Thymus (tissue), 11 donors: ENCODE measurements around the gene SHKBP1. TPM values are rescaled to one million over a fixed set of nuclear protein-coding genes. Genes with fewer than 3 reads are reported as not detected.
"Not testable (repeated sequence)": the region's sequence is repeated elsewhere in the genome, so short reads cannot be mapped to it uniquely, and the experiment has no call there.

Experiments
- DNase-seq, 9 donors: peaks; one replicate each; pipeline ENCODE4 v3.0.0-alpha.2; 2013; ENCODE audit warnings: low spot score in 9 of 9, low read depth in 6 of 9, missing footprints in 1 of 9
- H3K27ac ChIP-seq, 2 donors: one replicate each; pipeline ENCODE4 v1.5.1; 2013; ENCODE audit warnings: control low read depth in 1 of 2, low read depth in 1 of 2, low read length in 1 of 2, mild to moderate bottlenecking in 1 of 2, moderate library complexity in 1 of 2
- H3K27me3 ChIP-seq, 2 donors: one replicate each; pipeline ENCODE4 v1.5.1; 2013; ENCODE audit warnings: low read length in 1 of 2; ENCODE audit not compliant: control insufficient read depth in 2 of 2, insufficient read depth in 1 of 2
- H3K36me3 ChIP-seq, 2 donors: one replicate each; pipeline ENCODE4 v1.5.1; 2013; ENCODE audit warnings: low read length in 1 of 2, mild to moderate bottlenecking in 1 of 2, moderate library complexity in 1 of 2; ENCODE audit not compliant: control insufficient read depth in 2 of 2, insufficient read depth in 2 of 2
- H3K4me1 ChIP-seq, 2 donors: one replicate each; pipeline ENCODE4 v1.5.1; 2013; ENCODE audit warnings: low read length in 2 of 2; ENCODE audit not compliant: control insufficient read depth in 2 of 2, insufficient read depth in 2 of 2
- H3K4me3 ChIP-seq, 2 donors: one replicate each; pipeline ENCODE4 v1.5.1; 2013; ENCODE audit warnings: low read length in 2 of 2, control low read depth in 1 of 2, mild to moderate bottlenecking in 1 of 2
- H3K9me3 ChIP-seq, 2 donors: one replicate each; pipeline ENCODE4 v1.5.1; 2013; ENCODE audit warnings: low read length in 1 of 2, mild to moderate bottlenecking in 1 of 2; ENCODE audit not compliant: control insufficient read depth in 2 of 2, insufficient read depth in 1 of 2
- WGBS: extraction: QIAGEN DNeasy Blood & Tissue Kit; methylation state at CpG from one replicate; pipeline ENCODE4 v1.1.7; 2013; 5-methylcytosine and 5-hydroxymethylcytosine counted together
- polyA plus RNA-seq: library from polyadenylated mRNA; stranded (reverse); fragments of 200-250 nt; gene quantifications from one replicate; pipeline ENCODE4 v1.2.3, GENCODE V29; 2013
- total RNA-seq: library from RNA; stranded (reverse); fragments of 120-200 nt; gene quantifications from one replicate; pipeline ENCODE4 v1.2.4, GENCODE V29; 2013
- donor health status: healthy.

SHKBP1 gene
- total and polyA plus RNA-seq, 2 donors = 33.1 to 117 TPM

GRCh38 chr19:40588110-40588854 is 11.6 kb downstream of the SHKBP1 start:
- DNase-seq = no peak
- no peaks in the 10 kb centered on the region for H3K4me1 ChIP-seq
- H3K27me3 ChIP-seq = no peaks in the 10 kb centered on the region
- H3K9me3 ChIP-seq = no peaks in the 10 kb centered on the region
- 97% methylated on average over 19 of the region's 19 CpGs for WGBS
- peaks cover 32 to 53% of the 10 kb centered on the region in 2 donors for H3K36me3 ChIP-seq
- H3K4me3 ChIP-seq = no peak overlapping the region
- no peak overlapping the region for H3K27ac ChIP-seq

GRCh38 chr19:40588926-40589569 is 12.4 kb downstream of the SHKBP1 start:
- Histone ChIP-seq H3K27ac (no peak overlapping the region), H3K27me3 (no peaks in the 10 kb centered on the region), H3K36me3 (peaks cover 28 to 45% of the 10 kb centered on the region in 2 donors), H3K4me1 (peaks cover 0 to 2% of the 10 kb centered on the region in 2 donors), H3K4me3 (no peak overlapping the region), H3K9me3 (no peaks in the 10 kb centered on the region)
- DNase-seq = no peak
- 97% methylated on average over 9 of the region's 9 CpGs for WGBS

GRCh38 chr19:40589591-40590429 is 13.1 kb downstream of the SHKBP1 start:
- WGBS = 99% methylated on average over 26 of the region's 26 CpGs
- no peak overlapping the region for H3K4me3 ChIP-seq
- peaks cover 0 to 9% of the 10 kb centered on the region in 2 donors for H3K4me1 ChIP-seq
- H3K27ac ChIP-seq = no peak overlapping the region
- H3K36me3 ChIP-seq = peaks cover 24 to 44% of the 10 kb centered on the region in 2 donors
- no peaks in the 10 kb centered on the region for H3K9me3 ChIP-seq
- peaks cover 0 to 6% of the 10 kb centered on the region in 2 donors for H3K27me3 ChIP-seq
- DNase-seq = no peak

- Histone ChIP-seq H3K4me1 (peaks cover 0 to 9% of the 10 kb centered on the region in 2 donors), H3K27ac (no peak overlapping the region), H3K4me3 (no peak overlapping the region), H3K9me3 (no peaks in the 10 kb centered on the region), H3K27me3 (peaks cover 4 to 14% of the 10 kb centered on the region in 2 donors), H3K36me3 (peaks cover 24 to 39% of the 10 kb centered on the region in 2 donors)
- no peak for DNase-seq
- 95% methylated on average over 22 of the region's 22 CpGs for WGBS
Observed at GRCh38 chr19:40590464-40591265, 14.0 kb downstream of the SHKBP1 start.

GRCh38 chr19:40591724-40592123 is 15.1 kb downstream of the SHKBP1 start:
- H3K9me3 ChIP-seq, H3K4me1 ChIP-seq, H3K4me3 ChIP-seq, DNase-seq, H3K27ac ChIP-seq: not testable (repeated sequence)
- Histone ChIP-seq H3K27me3 (peaks cover 11 to 23% of the 10 kb centered on the region in 2 donors), H3K36me3 (peaks cover 21 to 30% of the 10 kb centered on the region in 2 donors)
- 98% methylated on average over 4 of the region's 4 CpGs for WGBS

- Histone ChIP-seq H3K4me3 (no peak overlapping the region), H3K9me3 (no peaks in the 10 kb centered on the region), H3K27ac (no peak overlapping the region), H3K27me3 (peaks cover 13 to 28% of the 10 kb centered on the region in 2 donors), H3K36me3 (peaks cover 17 to 26% of the 10 kb centered on the region in 2 donors), H3K4me1 (peaks cover 0 to 9% of the 10 kb centered on the region in 2 donors)
- DNase-seq = peak in 1 of 9 donors; percentile 55
- 96% methylated on average over 4 of the region's 4 CpGs for WGBS
Observed at GRCh38 chr19:40592170-40592569, 15.5 kb downstream of the SHKBP1 start.

GRCh38 chr19:40594255-40594654 is 17.6 kb downstream of the SHKBP1 start:
- H3K27me3 ChIP-seq = peaks cover 32 to 48% of the 10 kb centered on the region in 2 donors
- peaks cover 0 to 20% of the 10 kb centered on the region in 2 donors for H3K4me1 ChIP-seq
- peaks cover 0 to 13% of the 10 kb centered on the region in 2 donors for H3K36me3 ChIP-seq
- H3K27ac ChIP-seq = no peak overlapping the region
- no peak overlapping the region for H3K4me3 ChIP-seq
- no peak for DNase-seq
- peaks cover 0 to 11% of the 10 kb centered on the region in 2 donors for H3K9me3 ChIP-seq
- WGBS = 47% methylated on average over 8 of the region's 8 CpGs

GRCh38 chr19:40594657-40595091 is 18.0 kb downstream of the SHKBP1 start:
- Histone ChIP-seq H3K27me3 (peaks cover 36 to 53% of the 10 kb centered on the region in 2 donors), H3K4me1 (peaks cover 0 to 24% of the 10 kb centered on the region in 2 donors), H3K4me3 (no peak overlapping the region), H3K36me3 (peaks cover 0 to 13% of the 10 kb centered on the region in 2 donors), H3K27ac (no peak overlapping the region), H3K9me3 (peaks cover 0 to 14% of the 10 kb centered on the region in 2 donors)
- WGBS = 55% methylated on average over 13 of the region's 13 CpGs
- DNase-seq = no peak
